NCI-H187 treated with DMSO at 0.1 percent for 48 hours (cell line): Measurements from ENCODE around the gene PSMA3.

Experiments used
- DNase-seq: peaks from one replicate; lab custom pipeline; 2025; lab: John Stamatoyannopoulos, UW

The PSMA3 gene

GRCh38 chr14:58299401-58300330 is 55.0 kb downstream of the PSMA3 start:
- no peak for DNase-seq

DNA sequence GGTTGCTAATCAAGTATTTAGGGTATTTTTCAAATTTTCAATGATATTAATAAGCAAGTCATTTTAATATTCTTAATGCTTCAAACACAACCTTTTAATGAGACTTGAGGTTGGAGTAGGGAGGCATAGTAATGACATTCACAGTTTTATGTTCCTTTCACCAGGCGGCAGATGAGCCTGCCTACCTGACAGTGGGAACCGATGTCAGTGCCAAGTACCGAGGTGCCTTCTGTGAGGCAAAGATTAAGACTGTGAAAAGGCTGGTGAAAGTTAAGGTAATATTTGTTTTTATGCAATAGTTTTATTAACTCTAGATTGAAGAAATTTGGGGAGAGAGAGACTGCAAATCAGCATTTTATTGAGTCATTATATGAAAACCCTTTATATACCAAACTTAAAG is 56.8 kb downstream of the PSMA3 start:
- DNase-seq: no peak

DNA sequence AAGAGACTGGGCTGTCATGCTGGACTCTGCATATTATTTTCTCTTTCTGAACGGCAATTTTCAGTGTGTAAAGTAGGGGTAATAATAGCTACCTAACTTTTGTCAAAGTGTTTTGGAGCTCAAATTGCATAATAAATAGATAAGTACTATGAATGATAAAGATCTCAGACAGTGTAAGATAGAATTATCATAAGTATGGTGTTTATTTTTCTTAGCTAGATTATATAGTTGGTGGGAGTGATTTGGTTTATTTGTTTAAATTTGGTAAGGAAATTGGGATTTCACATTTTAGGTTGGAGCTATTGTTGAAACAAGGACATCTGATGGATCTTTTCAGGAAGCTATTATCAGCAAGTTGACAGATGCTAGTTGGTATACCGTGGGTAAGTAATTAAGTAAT is 61.1 kb downstream of the PSMA3 start:
- DNase-seq: no peak

- DNase-seq: no peak
Observed at GRCh38 chr14:58307597-58308316, 63.1 kb downstream of the PSMA3 start.

GRCh38 chr14:58309086-58309485 is 64.4 kb downstream of the PSMA3 start:
- no peak for DNase-seq

DNA sequence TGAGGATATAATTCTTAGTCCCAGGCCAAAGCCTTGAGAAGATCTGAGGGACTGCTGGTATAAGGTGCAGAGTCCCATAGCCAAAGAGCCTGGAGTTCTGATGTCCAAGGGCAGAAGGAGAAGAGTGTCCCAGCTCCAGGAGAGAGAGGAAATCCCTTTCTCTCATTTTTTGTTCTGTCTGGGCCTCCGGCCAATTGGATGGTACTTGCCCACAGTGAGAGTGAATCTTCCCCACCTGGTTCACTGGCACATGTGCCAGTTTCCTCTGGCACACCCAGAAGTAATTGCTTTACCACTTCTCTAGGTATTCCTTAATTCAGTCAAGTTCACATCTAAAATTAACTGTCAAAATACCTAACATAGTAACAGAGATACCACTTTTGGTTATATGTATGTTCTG is 69.1 kb downstream of the PSMA3 start:
- DNase-seq: no peak

DNA sequence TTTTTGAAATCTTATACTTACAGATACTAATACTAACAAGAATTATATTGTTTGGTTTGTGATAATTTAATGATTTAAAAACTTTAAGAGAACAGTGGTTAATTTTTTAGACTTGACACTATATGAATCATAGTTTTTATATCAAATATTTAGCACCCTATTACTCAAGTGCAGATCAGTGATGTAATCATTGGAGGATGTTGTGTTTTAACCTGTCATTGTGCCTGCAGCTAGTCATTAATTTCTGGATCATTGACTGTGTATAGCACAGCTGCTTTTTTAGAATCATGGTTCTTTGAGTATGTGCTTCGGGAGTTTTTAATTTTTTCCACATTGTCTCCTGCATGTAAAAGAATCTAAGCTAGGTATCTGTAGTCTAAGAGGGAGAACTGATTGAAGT is 71.0 kb downstream of the PSMA3 start:
- DNase-seq: no peak
